GM12878 (cell line): ENCODE data around the gene CAPN2. TPM values are rescaled to one million over a fixed set of nuclear protein-coding genes. Genes with fewer than 3 reads are reported as not detected.
"Not testable (repeated sequence)": the region's sequence is repeated elsewhere in the genome, so short reads cannot be mapped to it uniquely, and the experiment has no call there.

Experiments used
- ATAC-seq: fragments of 200-7000 bp; cut with Tn5 transposase; 3 replicates; pipeline ENCODE4 v1.9.1; 2020; ENCODE audit warnings: mild to moderate bottlenecking, moderate library complexity
- BruUV-seq: library from RNA; stranded (reverse); fragments of 400-500 nt; replicated peaks from 2 replicates; lab custom pipeline; 2021; lab: Mats Ljungman, UMichigan
- CTCF ChIA-PET: fragments of 300-600 bp; sonication (Branson Sonifier 250); formaldehyde crosslinking; extraction: SDS; loops from one replicate; lab custom pipeline; 2021; ENCODE audit warnings: inconsistent platforms; lab: Yijun Ruan, JAX
- POLR2A ChIA-PET: fragments of 350-600 bp; formaldehyde crosslinking; extraction: SDS; loops from one replicate; lab custom pipeline; 2021; ENCODE audit warnings: inconsistent platforms; lab: Charles Lee
- RAD21 ChIA-PET: fragments of 300-600 bp; sonication (Branson Sonifier 250); formaldehyde crosslinking; loops from one replicate; lab custom pipeline; 2023; ENCODE audit warnings: antibody characterized with exemption; ENCODE audit not compliant: unreplicated experiment; lab: Charles Lee
- SMC1A ChIA-PET: fragments of 300-600 bp; sonication (Branson Sonifier 250); formaldehyde crosslinking; loops from one replicate; lab custom pipeline; 2023; ENCODE audit not compliant: unreplicated experiment, uncharacterized antibody; lab: Charles Lee
- DNase-seq: peaks from one replicate; pipeline ENCODE4 v3.0.0-alpha.2; 2011; ENCODE audit warnings: low read depth, low spot score
- FAIRE-seq: peaks from 3 replicates; lab custom pipeline; 2011; peaks lifted over from hg19 to GRCh38; lab: Jason Lieb, UNC
- H2AFZ ChIP-seq: 2 replicates; pipeline ENCODE4 v1.6.0; 2011; ENCODE audit warnings: low read depth, low read length, control low read depth; ENCODE audit not compliant: control insufficient read depth
- H3K27ac ChIP-seq: 2 replicates; pipeline ENCODE4 v1.5.1; 2011; ENCODE audit warnings: control low read depth; ENCODE audit not compliant: control insufficient read depth, insufficient read depth
- H3K27me3 ChIP-seq, 2 experiments: replicated peaks in 1 of 2; 2 replicates each; pipeline versions ENCODE4 v1.6.0 to v1.6.1; 2011; ENCODE audit warnings: low read length in 1 of 2; ENCODE audit not compliant: control insufficient read depth in 2 of 2, insufficient read depth in 2 of 2
- H3K36me3 ChIP-seq, 2 experiments: 2 replicates each; pipeline ENCODE4 v1.5.1; 2011; ENCODE audit warnings: low read length in 1 of 2; ENCODE audit not compliant: control insufficient read depth in 2 of 2, insufficient read depth in 2 of 2
- H3K4me1 ChIP-seq: 2 replicates; pipeline ENCODE4 v1.6.1; 2011; ENCODE audit warnings: mild to moderate bottlenecking, low read length, moderate library complexity, mixed read lengths; ENCODE audit not compliant: control insufficient read depth, insufficient read depth
- H3K4me2 ChIP-seq: 2 replicates; pipeline ENCODE4 v1.6.0; 2011; ENCODE audit warnings: control low read depth; ENCODE audit not compliant: control insufficient read depth, insufficient read depth
- H3K4me3 ChIP-seq: fragments of 200-600 bp; sonication (generic); 2 replicates; pipeline ENCODE4 v1.5.1; 2016
- H3K79me2 ChIP-seq: 2 replicates; pipeline ENCODE4 v1.6.0; 2011; ENCODE audit warnings: low read length; ENCODE audit not compliant: control insufficient read depth, insufficient read depth
- H3K9ac ChIP-seq: 2 replicates; pipeline ENCODE4 v1.8.0; 2011; ENCODE audit warnings: low read length, control low read depth, mixed read lengths; ENCODE audit not compliant: control insufficient read depth, insufficient read depth
- H3K9me3 ChIP-seq: replicated peaks from 3 replicates; pipeline ENCODE4 v1.5.1; 2011; ENCODE audit warnings: mild to moderate bottlenecking, low read length; ENCODE audit not compliant: control insufficient read depth, insufficient read depth
- H4K20me1 ChIP-seq: 2 replicates; pipeline ENCODE4 v1.6.0; 2011; ENCODE audit not compliant: control insufficient read depth, insufficient read depth
- CHD2 ChIP-seq: IDR thresholded peaks from 2 replicates; pipeline ENCODE4 v1.6.1; 2011; ENCODE audit warnings: low read depth, low read length, improper control_type of control experiment, borderline replicate concordance
- DPF2 ChIP-seq: fragments of 450-650 bp; IDR thresholded peaks from 2 replicates; pipeline ENCODE4 v1.6.1; 2017; ENCODE audit warnings: mild to moderate bottlenecking
- FOXK2 ChIP-seq: fragments of 450-650 bp; IDR thresholded peaks from 2 replicates; pipeline ENCODE4 v1.6.1; 2017; ENCODE audit warnings: mild to moderate bottlenecking, moderate library complexity
- MTA2 ChIP-seq: fragments of 450-650 bp; IDR thresholded peaks from 2 replicates; pipeline ENCODE4 v1.6.1; 2016; ENCODE audit warnings: low read depth, mild to moderate bottlenecking, moderate library complexity
- NBN ChIP-seq: fragments of 450-650 bp; IDR thresholded peaks from 2 replicates; pipeline ENCODE4 v1.6.1; 2016
- PKNOX1 ChIP-seq: fragments of 450-650 bp; IDR thresholded peaks from 2 replicates; pipeline ENCODE4 v1.6.1; 2016; ENCODE audit warnings: mild to moderate bottlenecking
- POLR2AphosphoS5 ChIP-seq: IDR thresholded peaks from 2 replicates; pipeline ENCODE4 v1.6.1; 2011; ENCODE audit warnings: mild to moderate bottlenecking, low read length, inconsistent platforms
- POU2F2 ChIP-seq: IDR thresholded peaks from 3 replicates; pipeline ENCODE4 v1.6.1; 2011; ENCODE audit warnings: low read depth, mild to moderate bottlenecking, low read length, borderline replicate concordance
- RB1 ChIP-seq: fragments of 450-650 bp; formaldehyde crosslinking; IDR thresholded peaks from 2 replicates; pipeline ENCODE4 v1.6.1; 2017; ENCODE audit warnings: mild to moderate bottlenecking, borderline replicate concordance
- YY1 ChIP-seq: IDR thresholded peaks from 2 replicates; pipeline ENCODE4 v1.6.1; 2011; ENCODE audit warnings: low read depth, mild to moderate bottlenecking, low read length
- ZBTB33 ChIP-seq: fragments of 450-650 bp; IDR thresholded peaks from 2 replicates; pipeline ENCODE4 v1.6.1; 2017; ENCODE audit warnings: mild to moderate bottlenecking
- WGBS: methylation state at CpG from one replicate; pipeline ENCODE4 v1.1.6; 2016; ENCODE audit warnings: low lambda C conversion rate; ENCODE audit not compliant: insufficient replicate concordance, insufficient coverage; ENCODE audit errors: missing lambda C conversion rate; 5-methylcytosine and 5-hydroxymethylcytosine counted together
- in situ Hi-C: fragments of 300-500 bp; cut with MboI; formaldehyde crosslinking; loops from 9 replicates; pipeline ENCODE4 v1.14.3; 2018; ENCODE audit warnings: mixed read lengths
- intact Hi-C: fragments of 100-400 bp; cut with micrococcal nuclease; formaldehyde crosslinking; loops from one replicate; pipeline ENCODE4 v1.14.2; 2022; ENCODE audit not compliant: unreplicated experiment
- polyA plus RNA-seq, 11 experiments: library from polyadenylated mRNA; depleted of rRNA in 4 of 11; unstranded in 6 of 11; stranded (reverse) in 5 of 11; fragments of >200 nt; fragmentation: Nextera tagmentation in 4 of 11; fragmentation: Illumina TruSeq in 1 of 11; extraction: Ambion mirVana in 4 of 11; extraction: Trizol in 1 of 11; gene quantifications; 1 replicate in 1 of 11; 2 replicates in 10 of 11; pipeline versions ENCODE4 v1.2.1 to v1.2.3, GENCODE V29; 2011 to 2016; ENCODE audit warnings: inconsistent platforms in 2 of 11, missing spikeins in 2 of 11, low read depth in 1 of 11
- total RNA-seq, 4 experiments: library from RNA; depleted of rRNA in 3 of 4; stranded (reverse); fragments of >200 nt in 3 of 4; fragmentation: Illumina TruSeq in 1 of 4; extraction: Trizol in 1 of 4; gene quantifications; 2 replicates each; pipeline versions ENCODE4 v1.2.1 to v1.2.3, GENCODE V29; 2013 to 2021

CAPN2 gene
- total and polyA plus RNA-seq, 10 of the 15 experiments (the other 5 are each of a cell fraction or from before 2014, with no cell fraction given), result 6.0 to 21.4 (median 16.6) TPM

GRCh38 chr1:223802602-223803001 lies 90.3 kb downstream of the CAPN2 start (continued):
- TF ChIP-seq POLR2AphosphoS5 (no peak), CHD2 (no peak), MTA2 (no peak), POU2F2 (no peak), FOXK2 (no peak)

DNA sequence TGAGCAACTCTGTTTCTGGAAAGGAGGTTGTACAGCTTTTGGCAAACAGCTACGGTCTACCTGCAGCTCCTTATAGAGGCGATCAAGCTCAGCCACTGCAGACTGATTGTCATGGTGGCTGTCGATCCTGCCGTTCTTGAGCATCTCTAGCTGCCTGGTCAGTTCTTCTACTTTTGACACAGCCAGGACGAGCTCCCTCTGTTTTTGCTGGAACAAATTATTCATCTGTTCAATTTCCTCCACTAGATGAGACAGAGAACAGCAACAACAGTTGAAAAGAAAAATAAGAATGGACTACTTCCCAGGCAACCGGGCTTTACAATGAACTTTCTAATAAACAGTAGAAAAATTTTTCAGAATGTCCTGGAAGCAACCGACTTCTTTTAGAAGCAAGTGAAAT lies 90.9 kb downstream of the CAPN2 start:
- in situ Hi-C loops, result loop anchor here (25.0 kb wide), 1 partner anchor 534 kb away; the partner anchor contains the start of gene NVL
- H3K36me3 ChIP-seq, result peaks cover 5% of the 10 kb centered on the region in 2 experiments; a peak in 1 of 4 replicates
- H3K4me3 ChIP-seq, result no peak overlapping the region
- H3K27me3 ChIP-seq, result no peaks in the 10 kb centered on the region
- no peak overlapping the region for H3K27ac ChIP-seq
- no peaks in the 10 kb centered on the region for H3K4me1 ChIP-seq
- no peaks in the 10 kb centered on the region for H3K9me3 ChIP-seq
- H3K9ac ChIP-seq, result no peak overlapping the region
- RAD21 ChIA-PET, result no interaction called here
- TF ChIP-seq NBN, result no peak
- TF ChIP-seq ZBTB33, result no peak
- no peak for TF ChIP-seq DPF2
- no peak for TF ChIP-seq YY1
- TF ChIP-seq PKNOX1, result no peak
- no peak for TF ChIP-seq RB1
- no peak for DNase-seq
- no TSS peak for BruUV-seq
- SMC1A ChIA-PET, result interaction anchor here (1.1 to 1.3 kb wide), 4 partner anchors 9 to 248 kb away, joined by 3 to 5 read pairs (median 3); no protein-coding TSS in a partner anchor
- no peak for ATAC-seq
- H3K79me2 ChIP-seq, result no peaks in the 10 kb centered on the region
- FAIRE-seq, result no peak
- POLR2A ChIA-PET, result no interaction called here
- intact Hi-C loops, result no loop called here
- H2AFZ ChIP-seq, result no peak overlapping the region
- H4K20me1 ChIP-seq, result no peaks in the 10 kb centered on the region
- no peak overlapping the region for H3K4me2 ChIP-seq
- CTCF ChIA-PET, result interaction anchor here (0.9 to 1.8 kb wide), 5 partner anchors 9 to 248 kb away, joined by 3 to 6 read pairs (median 3); no protein-coding TSS in a partner anchor
- WGBS, result 92% methylated on average over 7 of the region's 7 CpGs

- H3K36me3 ChIP-seq, H3K27me3 ChIP-seq, H3K9ac ChIP-seq, H3K4me3 ChIP-seq, RAD21 ChIA-PET, DNase-seq, H4K20me1 ChIP-seq, intact Hi-C loops, POLR2A ChIA-PET, ATAC-seq, H2AFZ ChIP-seq, BruUV-seq, H3K4me1 ChIP-seq, H3K4me2 ChIP-seq, FAIRE-seq, H3K79me2 ChIP-seq, H3K27ac ChIP-seq, SMC1A ChIA-PET, H3K9me3 ChIP-seq: not testable (repeated sequence)
- WGBS, result 84% methylated on average over 4 of the region's 4 CpGs
- CTCF ChIA-PET, result interaction anchor here (2.4 kb wide), 1 partner anchor 241 kb away, joined by 31 read pairs; no protein-coding TSS in a partner anchor
- in situ Hi-C loops, result loop anchor here (25.0 kb wide), 1 partner anchor 527 kb away; the partner anchor contains the start of gene NVL
These were observed 97.6 kb downstream of the CAPN2 start for GRCh38 chr1:223809905-223810304.
